ENCODE results near the gene VAV2. TPM values are rescaled to one million over a fixed set of nuclear protein-coding genes. Genes with fewer than 3 reads are reported as not detected.
"Not testable (repeated sequence)": the region's sequence is repeated elsewhere in the genome, so short reads cannot be mapped to it uniquely, and the experiment has no call there.

VAV2 gene
- total RNA-seq, 1 donor from 2014 or later, result 52.0 TPM

GRCh38 chr9:133969681-133970580 lies 22.2 kb downstream of the VAV2 start:
- no peak for DNase-seq (ENCODE audit: low read depth)

GRCh38 chr9:133968966-133969617 lies 23.0 kb downstream of the VAV2 start:
- DNase-seq (ENCODE audit: low read depth), result no peak

- DNase-seq (ENCODE audit: low read depth), result no peak
Observed at GRCh38 chr9:133968428-133968827, 23.7 kb downstream of the VAV2 start.

GRCh38 chr9:133967024-133967741 lies 24.9 kb downstream of the VAV2 start:
- DNase-seq (ENCODE audit: low read depth), result peak; percentile 30

- no peak for DNase-seq (ENCODE audit: low read depth)
Observed at GRCh38 chr9:133964463-133964862, 27.7 kb downstream of the VAV2 start.

GRCh38 chr9:133963166-133963565 lies 29.0 kb downstream of the VAV2 start:
- DNase-seq (ENCODE audit: low read depth), result no peak

GRCh38 chr9:133962341-133962740 lies 29.8 kb downstream of the VAV2 start:
- no peak for DNase-seq (ENCODE audit: low read depth)

- DNase-seq (ENCODE audit: low read depth), result no peak
Observed at GRCh38 chr9:133961226-133962165, 30.6 kb downstream of the VAV2 start.

GRCh38 chr9:133960568-133961129 lies 31.5 kb downstream of the VAV2 start:
- DNase-seq (ENCODE audit: low read depth), result peak; percentile 28

GRCh38 chr9:133959966-133960567 lies 32.1 kb downstream of the VAV2 start:
- no peak for DNase-seq (ENCODE audit: low read depth)

GRCh38 chr9:133959171-133959570 lies 33.0 kb downstream of the VAV2 start:
- no peak for DNase-seq (ENCODE audit: low read depth)

GRCh38 chr9:133958756-133959155 lies 33.4 kb downstream of the VAV2 start:
- no peak for DNase-seq (ENCODE audit: low read depth)

- DNase-seq (ENCODE audit: low read depth), result not testable (repeated sequence)
Observed at GRCh38 chr9:133957772-133958171, 34.4 kb downstream of the VAV2 start.

- DNase-seq (ENCODE audit: low read depth), result no peak
Observed at GRCh38 chr9:133957328-133957727, 34.8 kb downstream of the VAV2 start.

- DNase-seq (ENCODE audit: low read depth), result peak; percentile 53
Observed at GRCh38 chr9:133956520-133957076, 35.5 kb downstream of the VAV2 start.

- peak; percentile 23 for DNase-seq (ENCODE audit: low read depth)
Observed at GRCh38 chr9:133955821-133956411, 36.2 kb downstream of the VAV2 start.

GRCh38 chr9:133954862-133955529 lies 37.1 kb downstream of the VAV2 start:
- no peak for DNase-seq (ENCODE audit: low read depth)

GRCh38 chr9:133953976-133954709 lies 38.0 kb downstream of the VAV2 start:
- DNase-seq (ENCODE audit: low read depth), result no peak

GRCh38 chr9:133953621-133953975 lies 38.5 kb downstream of the VAV2 start:
- no peak for DNase-seq (ENCODE audit: low read depth)
